ENCODE results near the gene MYH14. TPM values are rescaled to one million over a fixed set of nuclear protein-coding genes. Genes with fewer than 3 reads are reported as not detected.
A peak's percentile ranks its signal among the peaks of the same experiment; 100 is the strongest.
"Not testable (repeated sequence)": the region's sequence is repeated elsewhere in the genome, so short reads cannot be mapped to it uniquely, and the experiment has no call there.

MYH14 gene
- total and polyA plus RNA-seq, 2 of the 13 experiments (the other 11 are each of a cell fraction or from before 2014, with no cell fraction given) = 5.5 to 5.8 TPM

GRCh38 chr19:50329146-50329925, 125.9 kb downstream of the MYH14 start, which contains the start of gene KCNC3 (continued):
- peak; percentile 59 for TF ChIP-seq NFYC (CRISPR knock-in tag; IDR thresholded peaks at IDR 0.05)
- no peak for TF ChIP-seq NFIC (IDR thresholded peaks at IDR 0.05; ENCODE audit: low read length)
- TF ChIP-seq TFAP4 (IDR thresholded peaks at IDR 0.05; ENCODE audit: borderline replicate concordance, low read depth) = peak; percentile 78; the same call in 1 of the 2 replicates
- TF ChIP-seq POLR2AphosphoS5 (IDR thresholded peaks at IDR 0.05; ENCODE audit: low read depth, low read length) = peak; percentile 82
- TF ChIP-seq MIXL1 (CRISPR knock-in tag; IDR thresholded peaks at IDR 0.05) = 0 out of 2 replicates have a peak, but pooled peaks have one; percentile 2
- peak; percentile 54 for TF ChIP-seq BORCS8-MEF2B (CRISPR knock-in tag; IDR thresholded peaks at IDR 0.05)

GRCh38 chr19:50329926-50330294, 126.5 kb downstream of the MYH14 start:
- BruUV-seq (replicated peaks); H4K20me1 ChIP-seq (ENCODE audit: insufficient read depth, low read length); DNase-seq (ENCODE audit: low spot score); ATAC-seq; H3K27me3 ChIP-seq (ENCODE audit: control insufficient read depth in 1 of 2, insufficient read depth in 2 of 2, low read length in 2 of 2); FAIRE-seq; H3K9me3 ChIP-seq (ENCODE audit: low read length); H3K36me3 ChIP-seq (replicated peaks in 1 of 2; ENCODE audit: control insufficient read depth in 1 of 2, insufficient read depth in 2 of 2, low read length in 2 of 2); CTCF ChIA-PET (ENCODE audit: low intra/inter-chr PET ratio, low total read pairs); H2AFZ ChIP-seq (ENCODE audit: low read length); H3K79me2 ChIP-seq (ENCODE audit: insufficient read depth, low read length): not testable (repeated sequence)
- H3K4me2 ChIP-seq (ENCODE audit: low read depth, low read length) = peak overlapping the region; percentile 99
- intact Hi-C loops (cut with micrococcal nuclease; ENCODE audit: unreplicated experiment) = loop anchor here (5.0 kb wide), 1 partner anchor 68 kb away; no protein-coding TSS in a partner anchor
- H3K4me3 ChIP-seq (replicated peaks in 1 of 3; ENCODE audit: insufficient read depth in 1 of 3, low read depth in 2 of 3, low read length in 3 of 3) = peak overlapping the region; percentile 51 to 80 (median 54)
- POLR2A ChIA-PET = interaction anchor here (1.0 to 1.7 kb wide), 9 partner anchors 16 to 182 kb away, joined by 3 to 10 read pairs (median 4); partner anchors contain the start of genes NR1H2 and POLD1
- peak overlapping the region; percentile 58; the same call in 1 of the 2 replicates for H3K9ac ChIP-seq (ENCODE audit: insufficient read depth, low read depth, low read length)
- peak overlapping the region; percentile 51 for H3K27ac ChIP-seq (ENCODE audit: extremely low read length, insufficient read depth, low read length)
- in situ Hi-C loops (cut with HindIII; ENCODE audit: extremely low pct_ligation_motif_present, low pct_unique_long_range_greater_than_20kb) = loop anchor here (5.0 kb wide), 1 partner anchor 68 kb away; no protein-coding TSS in a partner anchor
- H3K4me1 ChIP-seq (ENCODE audit: insufficient read depth, low read length) = peaks cover 66% of the 10 kb centered on the region
- WGBS (ENCODE audit: low lambda C conversion rate) = 31% methylated on average over 17 of the region's 18 CpGs
- 0 out of 2 replicates have a peak, but pooled peaks have one; percentile 20 for TF ChIP-seq ZNF605 (CRISPR knock-in tag; IDR thresholded peaks at IDR 0.05)
- 0 out of 2 replicates have a peak, but pooled peaks have one; percentile 30 for TF ChIP-seq NR2C2 (CRISPR knock-in tag; IDR thresholded peaks at IDR 0.05; ENCODE audit: borderline replicate concordance)
- 0 out of 2 replicates have a peak, but pooled peaks have one; percentile 4 for TF ChIP-seq ZBTB33 (CRISPR knock-in tag; IDR thresholded peaks at IDR 0.05)
- TF ChIP-seq ZNF609 (CRISPR knock-in tag; IDR thresholded peaks at IDR 0.05; ENCODE audit: borderline replicate concordance) = 0 out of 2 replicates have a peak, but pooled peaks have one; percentile 35
- peak; percentile 10; the same call in 1 of the 2 replicates for TF ChIP-seq SP2 (CRISPR knock-in tag; IDR thresholded peaks at IDR 0.05)
- peak; percentile 19; the same call in 1 of the 2 replicates for TF ChIP-seq ZMYM3 (CRISPR knock-in tag; IDR thresholded peaks at IDR 0.05)
- TF ChIP-seq ZNF430 (CRISPR knock-in tag; IDR thresholded peaks at IDR 0.05) = peak; percentile 54; the same call in 1 of the 2 replicates
- 0 out of 2 replicates have a peak, but pooled peaks have one; percentile 13 for TF ChIP-seq ZFX (CRISPR knock-in tag; IDR thresholded peaks at IDR 0.05; ENCODE audit: low read depth)
